OCI-LY7 (cell line): Measurements from ENCODE around the gene ACTRT2.

ENCODE experiments used
- EZH2phosphoT487 ChIP-seq: fragments of 200-600 bp; sonication (generic); IDR thresholded peaks from 2 replicates; pipeline ENCODE4 v1.6.1; 2018; ENCODE audit warnings: low read depth, borderline replicate concordance, mild to moderate bottlenecking, mixed run types, antibody characterized with exemption, low read length, moderate library complexity, mixed read lengths
- TF ChIP-seq, protein P1 (sequence below): fragments of 200-600 bp; sonication (generic); conservative IDR thresholded peaks from 2 replicates; pipeline ENCODE4 v1.5.1; 2014; ENCODE audit warnings: mild to moderate bottlenecking, antibody characterized with exemption, low read length, moderate library complexity, mixed read lengths

GRCh38 chr1:3020263-3020909 lies 881 bp upstream of the ACTRT2 start:
- TF ChIP-seq, protein P1, sequence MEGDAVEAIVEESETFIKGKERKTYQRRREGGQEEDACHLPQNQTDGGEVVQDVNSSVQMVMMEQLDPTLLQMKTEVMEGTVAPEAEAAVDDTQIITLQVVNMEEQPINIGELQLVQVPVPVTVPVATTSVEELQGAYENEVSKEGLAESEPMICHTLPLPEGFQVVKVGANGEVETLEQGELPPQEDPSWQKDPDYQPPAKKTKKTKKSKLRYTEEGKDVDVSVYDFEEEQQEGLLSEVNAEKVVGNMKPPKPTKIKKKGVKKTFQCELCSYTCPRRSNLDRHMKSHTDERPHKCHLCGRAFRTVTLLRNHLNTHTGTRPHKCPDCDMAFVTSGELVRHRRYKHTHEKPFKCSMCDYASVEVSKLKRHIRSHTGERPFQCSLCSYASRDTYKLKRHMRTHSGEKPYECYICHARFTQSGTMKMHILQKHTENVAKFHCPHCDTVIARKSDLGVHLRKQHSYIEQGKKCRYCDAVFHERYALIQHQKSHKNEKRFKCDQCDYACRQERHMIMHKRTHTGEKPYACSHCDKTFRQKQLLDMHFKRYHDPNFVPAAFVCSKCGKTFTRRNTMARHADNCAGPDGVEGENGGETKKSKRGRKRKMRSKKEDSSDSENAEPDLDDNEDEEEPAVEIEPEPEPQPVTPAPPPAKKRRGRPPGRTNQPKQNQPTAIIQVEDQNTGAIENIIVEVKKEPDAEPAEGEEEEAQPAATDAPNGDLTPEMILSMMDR: no peak
- no peak for TF ChIP-seq EZH2phosphoT487
